Spleen (tissue), 11 donors: ENCODE measurements around the gene SLIT1. TPM values are rescaled to one million over a fixed set of nuclear protein-coding genes. Genes with fewer than 3 reads are reported as not detected.

Experiments
- DNase-seq: peaks from one replicate; pipeline ENCODE4 v3.0.0-alpha.2; 2020
- H3K27ac ChIP-seq, 8 donors: fragments of 200-600 bp; sonication (generic) in 7 of 8; 1 replicate in 4 of 8; 2 replicates in 4 of 8; pipeline versions ENCODE4 v1.5.0 to v1.8.0; 2016 to 2021; ENCODE audit warnings: inconsistent platforms in 4 of 8, mild to moderate bottlenecking in 4 of 8, moderate library complexity in 1 of 8
- H3K27me3 ChIP-seq, 7 donors: fragments of 200-600 bp; sonication (generic) in 6 of 7; replicated peaks in 1 of 7; 1 replicate in 4 of 7; 2 replicates in 3 of 7; pipeline versions ENCODE4 v1.5.0 to v1.8.0; 2016 to 2021; ENCODE audit warnings: inconsistent platforms in 3 of 7, mild to moderate bottlenecking in 1 of 7
- H3K36me3 ChIP-seq, 6 donors: fragments of 200-600 bp; sonication (generic) in 5 of 6; 1 replicate in 4 of 6; 2 replicates in 2 of 6; pipeline versions ENCODE4 v1.5.0 to v1.8.0; 2016 to 2021; ENCODE audit warnings: inconsistent platforms in 2 of 6
- H3K4me1 ChIP-seq, 6 donors: fragments of 200-600 bp; sonication (generic) in 5 of 6; 1 replicate in 3 of 6; 2 replicates in 3 of 6; pipeline versions ENCODE4 v1.5.0 to v1.8.0; 2016 to 2021; ENCODE audit warnings: inconsistent platforms in 3 of 6
- H3K4me3 ChIP-seq, 8 donors: fragments of 200-600 bp; sonication (generic) in 7 of 8; 1 replicate in 4 of 8; 2 replicates in 4 of 8; pipeline versions ENCODE4 v1.5.0 to v1.8.0; 2016 to 2021; ENCODE audit warnings: inconsistent platforms in 4 of 8, mild to moderate bottlenecking in 4 of 8, moderate library complexity in 2 of 8
- H3K9me3 ChIP-seq, 8 donors: fragments of 200-600 bp; sonication (generic) in 7 of 8; 1 replicate in 4 of 8; 2 replicates in 4 of 8; pipeline versions ENCODE4 v1.5.0 to v1.8.0; 2016 to 2021; ENCODE audit warnings: inconsistent platforms in 4 of 8
- CTCF ChIP-seq, 11 experiments: fragments of 200-600 bp in 7 of 11; fragments of 450-650 bp in 4 of 11; sonication (generic) in 4 of 11; IDR thresholded peaks in 8 of 11; conservative IDR thresholded peaks in 3 of 11; 1 replicate in 7 of 11; 2 replicates in 4 of 11; pipeline versions ENCODE4 v1.4.0 to v1.8.0; 2016 to 2021; ENCODE audit warnings: antibody characterized with exemption in 11 of 11, inconsistent platforms in 4 of 11, mild to moderate bottlenecking in 1 of 11
- POLR2A ChIP-seq, 3 donors: fragments of 450-650 bp; IDR thresholded peaks; one replicate each; pipeline ENCODE4 v1.5.1; 2017; ENCODE audit warnings: antibody characterized with exemption in 3 of 3, mild to moderate bottlenecking in 1 of 3
- POLR2AphosphoS5 ChIP-seq, 3 donors: sonication (generic); formaldehyde crosslinking; IDR thresholded peaks; one replicate each; pipeline ENCODE4 v1.5.1; 2017; ENCODE audit warnings: antibody characterized with exemption in 3 of 3
- WGBS, 5 donors: extraction: QIAGEN DNeasy Blood & Tissue Kit in 3 of 5; methylation state at CpG; one replicate each; pipeline versions ENCODE4 v1.1.5 to v1.1.7; 2013 to 2018; 5-methylcytosine and 5-hydroxymethylcytosine counted together
- intact Hi-C: fragments of 100-400 bp; cut with DNase I; formaldehyde crosslinking; loops from one replicate; pipeline ENCODE4 v1.15.0; 2023; ENCODE audit warnings: low total_unique reads
- polyA plus RNA-seq, 3 donors: library from polyadenylated mRNA; stranded (reverse); fragments of 200-250 nt; gene quantifications; one replicate each; pipeline ENCODE4 v1.2.1, GENCODE V29; 2013
- total RNA-seq, 7 donors: library from RNA; depleted of rRNA in 3 of 7; stranded (reverse); fragments of >200 nt in 3 of 7; fragmentation: NEBNext Ultra II Directional in 4 of 7; extraction: Animal tissue kit (Norgen Biotek cat#: 25700) in 4 of 7; gene quantifications; one replicate each; pipeline versions ENCODE4 v1.1.0 to v1.2.1, GENCODE V29; 2016 to 2021
- donor health status: healthy with polysubstance abuse.
- donor health status: DM: no; HTN: no; CAD: no; lungs with moderate emphysema.
- donor health status: DM: no; HTN: no; CAD: no.
- donor health status: Bipolar disorder and iron deficiency.
- donor health status: healthy.
- donor health status: DM: no; HTN: no; CAD: no.
- donor health status: DM: yes; HTN: yes; CAD: no.

Gene SLIT1
- total and polyA plus RNA-seq, 10 donors: 0.11 to 0.82 (median 0.52) TPM

GRCh38 chr10:97003151-97003803 is 182.5 kb downstream of the SLIT1 start:
- no peaks in the 10 kb centered on the region for H3K36me3 ChIP-seq
- H3K4me3 ChIP-seq: no peak overlapping the region
- no peak for TF ChIP-seq POLR2A (IDR thresholded peaks at IDR 0.05)
- WGBS, 5 donors: 91 to 97% (median 92%) methylated on average over 9 to 13 of the region's 13 CpGs
- no peak overlapping the region for H3K27ac ChIP-seq
- H3K4me1 ChIP-seq: no peaks in the 10 kb centered on the region
- DNase-seq: no peak
- intact Hi-C loops: no loop called here
- H3K9me3 ChIP-seq: peaks cover 3 to 25% (median 22%) of the 10 kb centered on the region in 8 donors
- peaks cover 0 to 5% (median 0%) of the 10 kb centered on the region in 7 donors for H3K27me3 ChIP-seq

GRCh38 chr10:97002670-97003069 is 183.1 kb downstream of the SLIT1 start:
- no peak for DNase-seq
- intact Hi-C loops: no loop called here
- Histone ChIP-seq H3K27me3 (peaks cover 0 to 5% (median 0%) of the 10 kb centered on the region in 7 donors), H3K4me1 (no peaks in the 10 kb centered on the region), H3K9me3 (peaks cover 3 to 19% (median 16%) of the 10 kb centered on the region in 8 donors), H3K36me3 (no peaks in the 10 kb centered on the region), H3K27ac (no peak overlapping the region), H3K4me3 (no peak overlapping the region)
- 91 to 100% (median 98%) methylated on average over 3 to 16 of the region's 16 CpGs for WGBS, 5 donors
- TF ChIP-seq CTCF (IDR thresholded peaks at IDR 0.05 in 8 of 11, conservative IDR thresholded peaks at IDR 0.05 in 3 of 11) (no peak), POLR2AphosphoS5 (IDR thresholded peaks at IDR 0.05) (no peak), POLR2A (IDR thresholded peaks at IDR 0.05) (no peak)

GRCh38 chr10:97001183-97001991 is 184.4 kb downstream of the SLIT1 start:
- Histone ChIP-seq H3K36me3 (no peaks in the 10 kb centered on the region), H3K9me3 (peaks cover 0 to 6% (median 3%) of the 10 kb centered on the region in 8 donors), H3K27me3 (peaks cover 0 to 5% (median 0%) of the 10 kb centered on the region in 7 donors), H3K27ac (no peak overlapping the region), H3K4me3 (no peak overlapping the region), H3K4me1 (no peaks in the 10 kb centered on the region)
- TF ChIP-seq POLR2AphosphoS5 (IDR thresholded peaks at IDR 0.05) (peak in 1 of 3 donors; percentile 27), CTCF (IDR thresholded peaks at IDR 0.05 in 8 of 11, conservative IDR thresholded peaks at IDR 0.05 in 3 of 11) (no peak)
- DNase-seq: no peak
- intact Hi-C loops: no loop called here
- WGBS, 5 donors: 89 to 96% (median 92%) methylated on average over 16 to 17 of the region's 17 CpGs

- DNase-seq: no peak
- Histone ChIP-seq H3K27ac (no peak overlapping the region), H3K27me3 (peaks cover 0 to 5% (median 0%) of the 10 kb centered on the region in 7 donors), H3K36me3 (no peaks in the 10 kb centered on the region), H3K4me1 (peaks cover 0 to 4% (median 0%) of the 10 kb centered on the region in 6 donors), H3K4me3 (no peak overlapping the region), H3K9me3 (no peaks in the 10 kb centered on the region)
- TF ChIP-seq POLR2A (IDR thresholded peaks at IDR 0.05) (no peak), POLR2AphosphoS5 (IDR thresholded peaks at IDR 0.05) (peak in 1 of 3 donors; percentile 20), CTCF (IDR thresholded peaks at IDR 0.05 in 8 of 11, conservative IDR thresholded peaks at IDR 0.05 in 3 of 11) (no peak)
- intact Hi-C loops: no loop called here
- WGBS, 5 donors: 90 to 95% (median 93%) methylated on average over 21 to 25 of the region's 25 CpGs
These were observed 185.1 kb downstream of the SLIT1 start for GRCh38 chr10:97000487-97001182.
